Keratinocyte (primary cell): Measurements from ENCODE around the gene SPON1. TPM values are rescaled to one million over a fixed set of nuclear protein-coding genes. Genes with fewer than 3 reads are reported as not detected.
"Not testable (repeated sequence)": the region's sequence is repeated elsewhere in the genome, so short reads cannot be mapped to it uniquely, and the experiment has no call there.

Experiments used
- DNase-seq: peaks from one replicate; pipeline ENCODE4 v3.0.0-alpha.2; 2011; ENCODE audit warnings: low read depth, missing footprints, low spot score
- FAIRE-seq: peaks from 2 replicates; lab custom pipeline; 2011; peaks lifted over from hg19 to GRCh38; lab: Jason Lieb, UNC
- H2AFZ ChIP-seq: 2 replicates; pipeline ENCODE4 v1.6.0; 2012; ENCODE audit warnings: low read length, control low read depth, inconsistent platforms; ENCODE audit not compliant: control insufficient read depth
- H3K27ac ChIP-seq: 2 replicates; pipeline ENCODE4 v1.5.1; 2011; ENCODE audit warnings: low read length; ENCODE audit not compliant: control insufficient read depth, insufficient read depth
- H3K27me3 ChIP-seq: 3 replicates; pipeline ENCODE4 v1.6.0; 2011; ENCODE audit warnings: low read length; ENCODE audit not compliant: control insufficient read depth, insufficient read depth; ENCODE audit errors: extremely low read depth
- H3K36me3 ChIP-seq, 2 experiments: 2 replicates in 1 of 2; 3 replicates in 1 of 2; pipeline ENCODE4 v1.5.1; 2011; ENCODE audit warnings: low read length in 2 of 2, mild to moderate bottlenecking in 1 of 2; ENCODE audit not compliant: control insufficient read depth in 2 of 2, insufficient read depth in 2 of 2; ENCODE audit errors: extremely low read depth in 1 of 2
- H3K4me1 ChIP-seq: 3 replicates; pipeline ENCODE4 v1.5.1; 2011; ENCODE audit warnings: low read length; ENCODE audit not compliant: control insufficient read depth, insufficient read depth; ENCODE audit errors: extremely low read depth
- H3K4me2 ChIP-seq: 3 replicates; pipeline ENCODE4 v1.6.0; 2011; ENCODE audit warnings: low read depth, low read length; ENCODE audit not compliant: control insufficient read depth, insufficient read depth; ENCODE audit errors: extremely low read depth
- H3K4me3 ChIP-seq, 3 experiments: fragments of 200-600 bp in 1 of 3; sonication (generic) in 1 of 3; 2 replicates in 2 of 3; 3 replicates in 1 of 3; pipeline ENCODE4 v1.5.1; 2011 to 2016; ENCODE audit warnings: low read length in 3 of 3, mild to moderate bottlenecking in 3 of 3, control low read depth in 2 of 3, inconsistent platforms in 1 of 3, low read depth in 1 of 3, mixed read lengths in 1 of 3, mixed run types in 1 of 3, moderate library complexity in 1 of 3; ENCODE audit not compliant: control insufficient read depth in 2 of 3, insufficient read depth in 2 of 3; ENCODE audit errors: extremely low read depth in 1 of 3
- H3K79me2 ChIP-seq: 2 replicates; pipeline ENCODE4 v1.6.0; 2012; ENCODE audit warnings: low read length; ENCODE audit not compliant: control insufficient read depth, insufficient read depth
- H3K9ac ChIP-seq: 3 replicates; pipeline ENCODE4 v1.6.0; 2011; ENCODE audit warnings: low read length; ENCODE audit not compliant: control insufficient read depth, insufficient read depth; ENCODE audit errors: extremely low read depth
- H3K9me1 ChIP-seq: 3 replicates; pipeline ENCODE4 v1.6.0; 2011; ENCODE audit warnings: low read length; ENCODE audit not compliant: control insufficient read depth, insufficient read depth; ENCODE audit errors: extremely low read depth
- H3K9me3 ChIP-seq: 2 replicates; pipeline ENCODE4 v1.5.1; 2012; ENCODE audit warnings: low read depth, low read length; ENCODE audit not compliant: control insufficient read depth
- H4K20me1 ChIP-seq: 3 replicates; pipeline ENCODE4 v1.6.0; 2011; ENCODE audit warnings: low read length; ENCODE audit not compliant: control insufficient read depth, insufficient read depth; ENCODE audit errors: extremely low read depth
- EZH2 ChIP-seq: IDR thresholded peaks from one replicate; pipeline ENCODE4 v1.6.1; 2012; ENCODE audit warnings: inconsistent platforms, mild to moderate bottlenecking, low read length, moderate library complexity
- dilution Hi-C: fragments of 300-500 bp; cut with MboI; formaldehyde crosslinking; loops from one replicate; pipeline ENCODE4 v1.7.0; 2020; ENCODE audit warnings: low sequenced_read_pairs; ENCODE audit not compliant: extremely low pct_ligation_motif_present
- polyA plus RNA-seq, 5 experiments: library from polyadenylated mRNA; depleted of rRNA in 3 of 5; stranded (reverse) in 3 of 5; stranded (forward) in 1 of 5; unstranded in 1 of 5; fragments of >200 nt; gene quantifications; 1 replicate in 1 of 5; 2 replicates in 3 of 5; 3 replicates in 1 of 5; pipeline versions ENCODE4 v1.2.1 to v1.2.3, GENCODE V29; 2011 to 2012; ENCODE audit warnings: missing spikeins in 2 of 5, low read depth in 1 of 5, low replicate concordance in 1 of 5
- TF ChIP-seq, protein P1 (sequence below), 3 experiments: IDR thresholded peaks in 1 of 3; conservative IDR thresholded peaks in 1 of 3; optimal IDR thresholded peaks in 1 of 3; 2 replicates in 2 of 3; 3 replicates in 1 of 3; pipeline versions ENCODE3 to v1.5.1; 2011; ENCODE audit warnings: low read length in 3 of 3, mild to moderate bottlenecking in 3 of 3, moderate library complexity in 2 of 3, control low read depth in 1 of 3, inconsistent platforms in 1 of 3; ENCODE audit not compliant: insufficient read depth in 2 of 3; ENCODE audit errors: extremely low read depth in 1 of 3

Gene SPON1
- polyA plus RNA-seq, 1 donor (not counting 4 experiments of a cell fraction or from before 2014, with no cell fraction given): not detected

DNA sequence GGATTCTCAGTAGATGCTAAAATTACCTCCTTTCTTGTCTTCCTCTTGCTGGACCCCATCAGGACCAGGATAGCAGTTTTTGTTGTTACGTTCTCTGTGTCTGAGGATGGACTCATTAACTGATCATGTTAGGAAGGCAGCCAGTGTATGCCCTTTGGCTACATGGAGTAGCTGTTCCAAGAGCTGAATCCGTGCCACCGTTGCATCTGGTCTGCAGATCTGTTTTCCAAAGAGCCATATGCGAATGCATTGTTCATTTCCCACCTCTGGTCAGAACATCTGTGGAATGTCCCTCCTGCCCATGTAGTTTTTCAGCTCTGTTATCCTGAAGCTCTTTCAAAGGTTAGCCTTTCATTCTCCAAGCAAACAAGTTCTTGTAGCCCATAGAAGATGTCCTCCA, 188.4 kb downstream of the SPON1 start:
- no peaks in the 10 kb centered on the region for H3K36me3 ChIP-seq
- H2AFZ ChIP-seq: no peak overlapping the region
- H3K4me1 ChIP-seq: no peaks in the 10 kb centered on the region
- no peak overlapping the region for H3K4me2 ChIP-seq
- peaks cover 10% of the 10 kb centered on the region for H3K27me3 ChIP-seq
- H4K20me1 ChIP-seq: no peaks in the 10 kb centered on the region
- no peak overlapping the region for H3K9ac ChIP-seq
- no peaks in the 10 kb centered on the region for H3K9me1 ChIP-seq
- DNase-seq: no peak
- no peak overlapping the region for H3K4me3 ChIP-seq
- H3K27ac ChIP-seq: no peak overlapping the region
- TF ChIP-seq, protein P1, sequence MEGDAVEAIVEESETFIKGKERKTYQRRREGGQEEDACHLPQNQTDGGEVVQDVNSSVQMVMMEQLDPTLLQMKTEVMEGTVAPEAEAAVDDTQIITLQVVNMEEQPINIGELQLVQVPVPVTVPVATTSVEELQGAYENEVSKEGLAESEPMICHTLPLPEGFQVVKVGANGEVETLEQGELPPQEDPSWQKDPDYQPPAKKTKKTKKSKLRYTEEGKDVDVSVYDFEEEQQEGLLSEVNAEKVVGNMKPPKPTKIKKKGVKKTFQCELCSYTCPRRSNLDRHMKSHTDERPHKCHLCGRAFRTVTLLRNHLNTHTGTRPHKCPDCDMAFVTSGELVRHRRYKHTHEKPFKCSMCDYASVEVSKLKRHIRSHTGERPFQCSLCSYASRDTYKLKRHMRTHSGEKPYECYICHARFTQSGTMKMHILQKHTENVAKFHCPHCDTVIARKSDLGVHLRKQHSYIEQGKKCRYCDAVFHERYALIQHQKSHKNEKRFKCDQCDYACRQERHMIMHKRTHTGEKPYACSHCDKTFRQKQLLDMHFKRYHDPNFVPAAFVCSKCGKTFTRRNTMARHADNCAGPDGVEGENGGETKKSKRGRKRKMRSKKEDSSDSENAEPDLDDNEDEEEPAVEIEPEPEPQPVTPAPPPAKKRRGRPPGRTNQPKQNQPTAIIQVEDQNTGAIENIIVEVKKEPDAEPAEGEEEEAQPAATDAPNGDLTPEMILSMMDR (optimal IDR thresholded peaks at IDR 0.05 in 1 of 3, IDR thresholded peaks at IDR 0.05 in 1 of 3, conservative IDR thresholded peaks at IDR 0.05 in 1 of 3; ENCODE audit: extremely low read depth in 1 of 3, insufficient read depth in 2 of 3, low read length in 3 of 3): no peak
- no peak for TF ChIP-seq EZH2
- H3K79me2 ChIP-seq: no peaks in the 10 kb centered on the region
- no peak for FAIRE-seq
- H3K9me3 ChIP-seq: peaks cover 4% of the 10 kb centered on the region
- dilution Hi-C loops: no loop called here

DNA sequence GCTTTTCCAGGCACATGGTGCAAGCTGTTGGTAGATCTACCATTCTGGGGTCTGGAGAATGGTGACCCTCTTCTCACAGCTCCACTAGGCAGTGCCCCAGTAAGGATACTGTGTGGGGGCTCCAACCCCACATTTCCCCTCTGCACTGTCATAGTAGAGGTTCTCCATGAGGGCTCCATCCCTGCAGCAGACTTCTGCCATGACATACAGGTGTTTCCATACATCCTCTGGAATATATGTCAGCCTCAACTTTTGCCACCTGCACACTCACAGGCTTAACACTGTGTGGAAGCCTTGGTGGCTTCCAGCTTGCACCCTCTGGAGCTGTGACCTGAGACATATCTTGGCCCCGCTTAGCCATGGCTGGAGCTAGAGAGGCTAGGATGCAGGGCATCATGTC, 191.6 kb downstream of the SPON1 start:
- H3K9me1 ChIP-seq, H3K4me1 ChIP-seq, FAIRE-seq, H3K79me2 ChIP-seq, H3K4me2 ChIP-seq, H4K20me1 ChIP-seq, H3K36me3 ChIP-seq, H2AFZ ChIP-seq, H3K27ac ChIP-seq, H3K9me3 ChIP-seq, H3K4me3 ChIP-seq, DNase-seq, H3K9ac ChIP-seq, dilution Hi-C loops: not testable (repeated sequence)
- peaks cover 10% of the 10 kb centered on the region for H3K27me3 ChIP-seq

DNA sequence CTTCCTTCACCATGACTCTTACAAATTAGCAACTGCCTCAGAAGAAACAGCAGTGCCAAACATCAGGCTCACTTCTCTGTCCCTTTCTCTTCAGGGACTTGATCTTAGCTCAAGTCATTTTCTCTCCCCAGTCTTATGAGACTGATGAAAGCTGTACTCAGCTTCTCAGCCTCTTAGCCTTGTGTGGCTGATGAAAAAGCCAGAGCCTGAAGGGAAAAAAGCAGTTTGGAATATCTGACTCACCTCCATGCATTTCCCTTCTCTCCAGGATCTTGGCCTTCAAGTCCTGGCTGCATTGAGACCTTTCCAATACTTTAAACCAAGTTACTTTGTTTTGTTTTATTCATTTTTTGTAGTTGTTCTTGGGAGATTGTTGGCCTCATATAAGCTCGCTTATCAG, 195.9 kb downstream of the SPON1 start:
- H3K36me3 ChIP-seq: no peaks in the 10 kb centered on the region
- no peak for FAIRE-seq
- no peaks in the 10 kb centered on the region for H3K27me3 ChIP-seq
- no peak overlapping the region for H3K4me2 ChIP-seq
- H2AFZ ChIP-seq: no peak overlapping the region
- dilution Hi-C loops: no loop called here
- H3K9ac ChIP-seq: no peak overlapping the region
- no peak for TF ChIP-seq EZH2
- TF ChIP-seq, protein P1 (optimal IDR thresholded peaks at IDR 0.05 in 1 of 3, IDR thresholded peaks at IDR 0.05 in 1 of 3, conservative IDR thresholded peaks at IDR 0.05 in 1 of 3; ENCODE audit: extremely low read depth in 1 of 3, insufficient read depth in 2 of 3, low read length in 3 of 3): no peak
- H3K79me2 ChIP-seq: no peaks in the 10 kb centered on the region
- H3K27ac ChIP-seq: no peak overlapping the region
- DNase-seq: no peak
- no peak overlapping the region for H3K4me3 ChIP-seq
- no peaks in the 10 kb centered on the region for H3K4me1 ChIP-seq
- H3K9me1 ChIP-seq: no peaks in the 10 kb centered on the region
- H3K9me3 ChIP-seq: peaks cover 4% of the 10 kb centered on the region
- no peaks in the 10 kb centered on the region for H4K20me1 ChIP-seq
